CD4-positive, alpha-beta T cell treated with Interleukin-17A for 4 hours (primary cell): ENCODE measurements around the gene ABCG4.
A peak's percentile ranks its signal among the peaks of the same experiment; 100 is the strongest.
"Not testable (repeated sequence)": the region's sequence is repeated elsewhere in the genome, so short reads cannot be mapped to it uniquely, and the experiment has no call there.

Experiments used
- DNase-seq: peaks from one replicate; pipeline ENCODE4 v3.0.0-alpha.2; 2020; ENCODE audit warnings: mixed read lengths

Gene ABCG4

GRCh38 chr11:119185981-119186634 is 37.3 kb downstream of the ABCG4 start:
- DNase-seq: no peak

GRCh38 chr11:119187123-119187892 is 38.5 kb downstream of the ABCG4 start:
- no peak for DNase-seq

GRCh38 chr11:119188067-119188466 is 39.2 kb downstream of the ABCG4 start:
- no peak for DNase-seq

- no peak for DNase-seq
These were observed 40.0 kb downstream of the ABCG4 start for GRCh38 chr11:119188887-119189286.

GRCh38 chr11:119189393-119189792 is 40.5 kb downstream of the ABCG4 start:
- no peak for DNase-seq

GRCh38 chr11:119190531-119190930 is 41.7 kb downstream of the ABCG4 start:
- no peak for DNase-seq

GRCh38 chr11:119191265-119191664 is 42.4 kb downstream of the ABCG4 start:
- DNase-seq: not testable (repeated sequence)

- DNase-seq: no peak
These were observed 43.3 kb downstream of the ABCG4 start for GRCh38 chr11:119192111-119192510.

- no peak for DNase-seq
These were observed 44.1 kb downstream of the ABCG4 start for GRCh38 chr11:119193001-119193400.

GRCh38 chr11:119193626-119194025 is 44.8 kb downstream of the ABCG4 start:
- DNase-seq: no peak

- DNase-seq: no peak
These were observed 46.1 kb downstream of the ABCG4 start for GRCh38 chr11:119194811-119195440.

GRCh38 chr11:119195680-119196079 is 46.8 kb downstream of the ABCG4 start:
- no peak for DNase-seq

GRCh38 chr11:119196833-119197483 is 48.1 kb downstream of the ABCG4 start:
- DNase-seq: peak; percentile 81

- no peak for DNase-seq
These were observed 50.1 kb downstream of the ABCG4 start for GRCh38 chr11:119198925-119199324.

GRCh38 chr11:119201236-119201635 is 52.4 kb downstream of the ABCG4 start:
- not testable (repeated sequence) for DNase-seq

- no peak for DNase-seq
These were observed 53.7 kb downstream of the ABCG4 start for GRCh38 chr11:119202554-119202953.

- no peak for DNase-seq
These were observed 55.2 kb downstream of the ABCG4 start for GRCh38 chr11:119204066-119204465.

GRCh38 chr11:119205080-119205479 is 56.2 kb downstream of the ABCG4 start:
- DNase-seq: no peak

GRCh38 chr11:119205574-119206510 is 57.0 kb downstream of the ABCG4 start, which contains the start of gene CBL:
TSS of gene CBL (plus strand) at chr11:119206339. CDS start at chr11:119206418, 79 bp downstream.
- DNase-seq: peak; percentile 97

- DNase-seq: peak; percentile 65
These were observed 57.9 kb downstream of the ABCG4 start for GRCh38 chr11:119206511-119207414.

GRCh38 chr11:119207415-119207960 is 58.6 kb downstream of the ABCG4 start:
- no peak for DNase-seq
